WTC11 (cell line): ENCODE data around the gene CEP85L.

Experiments
- EMX1 ChIP-seq: fragments of 250-450 bp; sonication (Bioruptor Pico); IDR thresholded peaks from 2 replicates; pipeline ENCODE4 v1.8.0; 2021; ENCODE audit warnings: mild to moderate bottlenecking
- STAT6 ChIP-seq: sonication (generic); formaldehyde crosslinking; conservative IDR thresholded peaks from 2 replicates; pipeline ENCODE4 v1.8.1; 2023; ENCODE audit warnings: mild to moderate bottlenecking, low read depth, missing genetic modification reagents, moderate library complexity
- ZBTB43 ChIP-seq: sonication (generic); formaldehyde crosslinking; IDR thresholded peaks from 2 replicates; pipeline ENCODE4 v1.8.1; 2023; ENCODE audit warnings: mild to moderate bottlenecking, missing genetic modification reagents

GRCh38 chr6:118551063-118552053 lies 100.0 kb downstream of the CEP85L start:
- TF ChIP-seq ZBTB43 (CRISPR knock-in tag) (no peak), EMX1 (CRISPR knock-in tag) (no peak), STAT6 (CRISPR knock-in tag) (no peak)
